ENCODE measurements around the gene CCDC88C.

The CCDC88C gene

GRCh38 chr14:91364524-91365270 lies 52.9 kb downstream of the CCDC88C start:
- Histone ChIP-seq H3K4me2 (ENCODE audit: low read length) (peak overlapping the region; percentile 78), H3K4me1 (ENCODE audit: low read length) (peaks cover 92% of the 10 kb centered on the region), H3K9me3 (ENCODE audit: insufficient read depth, low read length) (no peaks in the 10 kb centered on the region), H3K27me3 (ENCODE audit: low read depth, low read length) (no peaks in the 10 kb centered on the region), H3K9ac (ENCODE audit: low read length) (peak overlapping the region; percentile 64), H3K27ac (ENCODE audit: low read length) (peak overlapping the region; percentile 90), H3K79me2 (ENCODE audit: low read length) (peaks cover 94% of the 10 kb centered on the region), H2AFZ (ENCODE audit: low read depth, low read length) (no peak overlapping the region), H4K20me1 (ENCODE audit: insufficient read depth, low read length) (peaks cover 54% of the 10 kb centered on the region), H3K36me3 (replicated peaks; ENCODE audit: low read depth, low read length) (peaks cover 7% of the 10 kb centered on the region), H3K4me3 (ENCODE audit: low read length) (peak overlapping the region; percentile 53)
- TF ChIP-seq EZH2phosphoT487 (IDR thresholded peaks at IDR 0.05; ENCODE audit: low read depth): no peak
- TF ChIP-seq, protein P1, sequence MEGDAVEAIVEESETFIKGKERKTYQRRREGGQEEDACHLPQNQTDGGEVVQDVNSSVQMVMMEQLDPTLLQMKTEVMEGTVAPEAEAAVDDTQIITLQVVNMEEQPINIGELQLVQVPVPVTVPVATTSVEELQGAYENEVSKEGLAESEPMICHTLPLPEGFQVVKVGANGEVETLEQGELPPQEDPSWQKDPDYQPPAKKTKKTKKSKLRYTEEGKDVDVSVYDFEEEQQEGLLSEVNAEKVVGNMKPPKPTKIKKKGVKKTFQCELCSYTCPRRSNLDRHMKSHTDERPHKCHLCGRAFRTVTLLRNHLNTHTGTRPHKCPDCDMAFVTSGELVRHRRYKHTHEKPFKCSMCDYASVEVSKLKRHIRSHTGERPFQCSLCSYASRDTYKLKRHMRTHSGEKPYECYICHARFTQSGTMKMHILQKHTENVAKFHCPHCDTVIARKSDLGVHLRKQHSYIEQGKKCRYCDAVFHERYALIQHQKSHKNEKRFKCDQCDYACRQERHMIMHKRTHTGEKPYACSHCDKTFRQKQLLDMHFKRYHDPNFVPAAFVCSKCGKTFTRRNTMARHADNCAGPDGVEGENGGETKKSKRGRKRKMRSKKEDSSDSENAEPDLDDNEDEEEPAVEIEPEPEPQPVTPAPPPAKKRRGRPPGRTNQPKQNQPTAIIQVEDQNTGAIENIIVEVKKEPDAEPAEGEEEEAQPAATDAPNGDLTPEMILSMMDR (IDR thresholded peaks at IDR 0.05; ENCODE audit: low read depth, low read length): no peak

GRCh38 chr14:91363776-91364523 lies 53.7 kb downstream of the CCDC88C start:
- Histone ChIP-seq H4K20me1 (ENCODE audit: insufficient read depth, low read length) (peaks cover 50% of the 10 kb centered on the region), H3K9ac (ENCODE audit: low read length) (peak overlapping the region; percentile 66; the same call in 1 of the 2 replicates), H3K27me3 (ENCODE audit: low read depth, low read length) (no peaks in the 10 kb centered on the region), H3K79me2 (ENCODE audit: low read length) (peaks cover 86% of the 10 kb centered on the region), H3K4me2 (ENCODE audit: low read length) (peak overlapping the region; percentile 78), H3K27ac (ENCODE audit: low read length) (peak overlapping the region; percentile 90), H3K4me3 (ENCODE audit: low read length) (peak overlapping the region; percentile 56), H2AFZ (ENCODE audit: low read depth, low read length) (no peak overlapping the region), H3K36me3 (replicated peaks; ENCODE audit: low read depth, low read length) (peaks cover 11% of the 10 kb centered on the region), H3K9me3 (ENCODE audit: insufficient read depth, low read length) (no peaks in the 10 kb centered on the region), H3K4me1 (ENCODE audit: low read length) (peaks cover 84% of the 10 kb centered on the region)
- TF ChIP-seq, protein P1 (IDR thresholded peaks at IDR 0.05; ENCODE audit: low read depth, low read length): no peak
- TF ChIP-seq EZH2phosphoT487 (IDR thresholded peaks at IDR 0.05; ENCODE audit: low read depth): peak; percentile 78

DNA sequence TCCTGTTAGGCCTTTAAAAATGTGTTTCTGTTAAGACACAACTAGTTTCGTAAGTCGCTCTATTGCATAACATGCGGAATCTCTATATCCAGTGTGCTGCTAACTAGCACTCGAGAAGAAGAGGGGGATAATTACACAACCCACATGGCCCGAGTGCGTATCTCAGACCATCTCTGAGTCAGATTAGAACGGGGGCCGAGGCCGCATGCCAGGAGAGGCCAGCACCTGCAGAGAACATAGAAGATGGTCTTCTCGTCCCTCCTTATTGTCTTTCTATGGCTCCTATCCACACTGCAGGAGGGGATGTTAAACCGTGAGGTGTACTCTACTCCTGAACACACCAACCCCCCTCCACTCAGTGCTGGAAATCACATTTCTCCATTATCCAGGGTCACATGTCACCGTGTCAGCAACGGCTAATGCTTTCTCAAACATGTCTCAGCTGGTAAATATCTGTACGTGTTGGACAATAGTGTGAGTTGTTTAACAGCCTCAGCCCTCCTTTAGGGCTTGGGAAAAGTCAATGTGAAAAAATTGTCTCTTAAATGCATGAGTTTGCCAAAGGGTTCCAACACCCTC lies 56.3 kb downstream of the CCDC88C start:
- peak overlapping the region; percentile 73 for H3K4me2 ChIP-seq (ENCODE audit: low read length)
- TF ChIP-seq EZH2phosphoT487 (IDR thresholded peaks at IDR 0.05; ENCODE audit: low read depth): no peak
- TF ChIP-seq, protein P1 (IDR thresholded peaks at IDR 0.05; ENCODE audit: low read depth, low read length): no peak
- H3K36me3 ChIP-seq (replicated peaks; ENCODE audit: low read depth, low read length): peaks cover 26% of the 10 kb centered on the region
- H3K9me3 ChIP-seq (ENCODE audit: insufficient read depth, low read length): no peaks in the 10 kb centered on the region
- H3K79me2 ChIP-seq (ENCODE audit: low read length): peaks cover 69% of the 10 kb centered on the region
- peaks cover 50% of the 10 kb centered on the region for H4K20me1 ChIP-seq (ENCODE audit: insufficient read depth, low read length)
- H3K4me3 ChIP-seq (ENCODE audit: low read length): peak overlapping the region; percentile 35
- peak overlapping the region; percentile 21 for H3K9ac ChIP-seq (ENCODE audit: low read length)
- no peaks in the 10 kb centered on the region for H3K27me3 ChIP-seq (ENCODE audit: low read depth, low read length)
- H3K27ac ChIP-seq (ENCODE audit: low read length): peak overlapping the region; percentile 11
- peaks cover 79% of the 10 kb centered on the region for H3K4me1 ChIP-seq (ENCODE audit: low read length)
- no peak overlapping the region for H2AFZ ChIP-seq (ENCODE audit: low read depth, low read length)

Data from OCI-LY3 (cell line).